ENCODE results near the gene RNF167. TPM values are rescaled to one million over a fixed set of nuclear protein-coding genes. Genes with fewer than 3 reads are reported as not detected.
A peak's percentile ranks its signal among the peaks of the same experiment; 100 is the strongest.

Gene RNF167
- total and polyA plus RNA-seq, 2 of the 4 experiments (the other 2 are of a cell fraction) = 13.1 to 79.5 TPM

- in situ Hi-C loops (cut with MboI; ENCODE audit: low sequenced_read_pairs) (loop anchor here (10.0 kb wide), 1 partner anchor 141 kb away; no protein-coding TSS in a partner anchor), dilution Hi-C loops (cut with HindIII; ENCODE audit: low sequenced_read_pairs, unreplicated experiment) (no loop called here), intact Hi-C loops (cut with micrococcal nuclease) (no loop called here)
- Histone ChIP-seq H3K4ac (ENCODE audit: low read depth, low read length) (no peak overlapping the region), H3K27me3 (ENCODE audit: control insufficient read depth, insufficient read depth, low read length) (no peaks in the 10 kb centered on the region), H2BK120ac (ENCODE audit: low read depth, low read length) (no peak overlapping the region), H3K9me1 (ENCODE audit: insufficient read depth, low read length) (no peaks in the 10 kb centered on the region), H3K14ac (replicated peaks; ENCODE audit: low read depth, low read length) (no peak overlapping the region), H4K20me1 (ENCODE audit: insufficient read depth, low read length) (no peaks in the 10 kb centered on the region), H3K27ac (ENCODE audit: insufficient read depth, low read length) (no peak overlapping the region), H3K36me3 (ENCODE audit: control insufficient read depth, insufficient read depth, low read length) (no peaks in the 10 kb centered on the region), H3K18ac (ENCODE audit: low read depth, low read length) (no peak overlapping the region), H2AK9ac (replicated peaks; ENCODE audit: low read depth, low read length, poor library complexity) (no peak overlapping the region), H3K4me3 (ENCODE audit: insufficient read depth, low read depth, low read length) (no peak overlapping the region), H3K79me1 (ENCODE audit: low read depth in 1 of 2, low read length in 2 of 2) (no peaks in the 10 kb centered on the region), H3K9ac (ENCODE audit: low read depth, low read length) (no peak overlapping the region), H3K23ac (ENCODE audit: low read depth, low read length) (no peak overlapping the region), H2BK20ac (ENCODE audit: low read depth, low read length) (no peak overlapping the region), H4K8ac (ENCODE audit: low read depth in 2 of 2, low read length in 2 of 2) (no peak overlapping the region), H3K4me1 (ENCODE audit: control insufficient read depth, insufficient read depth, low read length) (no peaks in the 10 kb centered on the region), H4K91ac (ENCODE audit: insufficient read depth, low read depth, low read length) (no peak overlapping the region), H2AK5ac (ENCODE audit: low read depth, low read length) (no peak overlapping the region), H3K4me2 (ENCODE audit: low read depth, low read length) (no peak overlapping the region), H2BK5ac (ENCODE audit: low read depth, low read length, poor library complexity, severe bottlenecking) (no peak overlapping the region), H3K9me3 (ENCODE audit: control insufficient read depth, insufficient read depth, low read length) (no peaks in the 10 kb centered on the region), H4K5ac (ENCODE audit: low read depth, low read length) (no peak overlapping the region), H3K56ac (ENCODE audit: extremely low read depth, insufficient read depth, low read length) (no peak overlapping the region), H2AFZ (replicated peaks; ENCODE audit: low read length, poor library complexity) (no peak overlapping the region), H2BK15ac (ENCODE audit: low read depth, low read length) (no peak overlapping the region)
- no peak for TF ChIP-seq RAD21 (IDR thresholded peaks at IDR 0.05; ENCODE audit: low read length)
- TF ChIP-seq NFE2L2 (IDR thresholded peaks at IDR 0.05; ENCODE audit: low read depth, low read length) = no peak
- TF ChIP-seq MXI1 (IDR thresholded peaks at IDR 0.05; ENCODE audit: borderline replicate concordance, low read depth, low read length) = no peak
- no peak for TF ChIP-seq USF2 (IDR thresholded peaks at IDR 0.05; ENCODE audit: low read depth, low read length)
- TF ChIP-seq CTCF (conservative IDR thresholded peaks at IDR 0.05; ENCODE audit: low read depth, low read length) = no peak
- TF ChIP-seq MAFK (IDR thresholded peaks at IDR 0.05; ENCODE audit: low read depth, low read length) = no peak
- no peak for TF ChIP-seq CEBPB (IDR thresholded peaks at IDR 0.05; ENCODE audit: low read depth, low read length)
- TF ChIP-seq CHD1 (IDR thresholded peaks at IDR 0.05; ENCODE audit: low read depth, low read length) = no peak
- TF ChIP-seq MAZ (IDR thresholded peaks at IDR 0.05; ENCODE audit: borderline replicate concordance, low read depth, low read length) = no peak
- no peak for TF ChIP-seq POLR2A (IDR thresholded peaks at IDR 0.05; ENCODE audit: low read depth, low read length)
- no peak for TF ChIP-seq RCOR1 (IDR thresholded peaks at IDR 0.05; ENCODE audit: insufficient replicate concordance, low read length)
- TF ChIP-seq FOS (IDR thresholded peaks at IDR 0.05; ENCODE audit: low read depth, low read length) = no peak
- TF ChIP-seq SMC3 (IDR thresholded peaks at IDR 0.05; ENCODE audit: low read depth, low read length) = no peak
- TF ChIP-seq RFX5 (IDR thresholded peaks at IDR 0.05; ENCODE audit: low read depth, low read length) = no peak
- ChIA-PET POLR2A (ENCODE audit: unreplicated experiment) (interaction anchor here (0.6 kb wide), 1 partner anchor 21 kb away, joined by 14 read pairs; no protein-coding TSS in a partner anchor), CTCF (no interaction called here)
- no CpG with 5 or more reads among the region's 1 CpG for WGBS, 2 experiments (ENCODE audit: extremely low coverage in 2 of 2, insufficient read length in 1 of 2)
- BruUV-seq (replicated peaks) = no TSS peak
- ATAC-seq (ENCODE audit: low read depth) = no peak
- DNase-seq = peak; percentile 19
Measured at GRCh38 chr17:4913994-4914393, 26.1 kb upstream of the RNF167 start.
